ENCODE measurements around the gene MYNN.

Gene MYNN

GRCh38 chr3:169780742-169781141 is 7.5 kb downstream of the MYNN start:
- DNase-seq, result no peak

DNA sequence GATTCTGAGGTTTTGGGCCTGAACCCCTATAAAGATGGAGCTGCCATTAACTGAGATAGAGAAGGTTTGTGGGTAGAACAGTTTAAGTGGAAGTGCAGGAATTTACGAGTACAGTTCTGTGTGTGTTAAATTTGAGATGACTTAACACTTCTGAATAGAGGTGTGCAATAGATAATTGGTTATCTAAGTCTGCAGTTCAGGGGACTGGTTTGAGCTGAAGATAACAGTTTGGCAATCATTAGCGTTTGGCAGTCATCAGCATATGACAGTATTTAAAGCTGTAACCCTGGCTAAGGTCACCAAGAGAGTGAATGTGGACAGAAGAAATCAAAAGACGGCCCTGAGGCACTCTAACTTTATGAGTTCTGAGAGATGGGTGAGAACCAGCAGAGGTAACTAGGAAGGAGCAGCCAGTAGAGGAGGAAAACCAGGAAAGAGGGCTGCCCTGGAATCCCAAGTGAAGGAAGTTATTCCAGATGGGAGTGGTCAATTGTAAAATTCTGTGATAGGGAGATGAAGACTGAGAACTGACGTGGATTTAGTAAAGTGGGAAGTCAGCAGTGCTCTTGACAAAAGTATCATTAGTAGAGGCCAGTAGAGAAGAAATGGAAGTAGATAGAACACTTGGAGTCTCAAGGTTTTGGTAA is 8.1 kb downstream of the MYNN start:
- no peak for DNase-seq

- DNase-seq, result no peak
Observed at GRCh38 chr3:169787120-169787519, 13.9 kb downstream of the MYNN start.

GRCh38 chr3:169787791-169788190 is 14.6 kb downstream of the MYNN start:
- DNase-seq, result no peak

- no peak for DNase-seq
Observed at GRCh38 chr3:169790219-169790618, 17.0 kb downstream of the MYNN start.

DNA sequence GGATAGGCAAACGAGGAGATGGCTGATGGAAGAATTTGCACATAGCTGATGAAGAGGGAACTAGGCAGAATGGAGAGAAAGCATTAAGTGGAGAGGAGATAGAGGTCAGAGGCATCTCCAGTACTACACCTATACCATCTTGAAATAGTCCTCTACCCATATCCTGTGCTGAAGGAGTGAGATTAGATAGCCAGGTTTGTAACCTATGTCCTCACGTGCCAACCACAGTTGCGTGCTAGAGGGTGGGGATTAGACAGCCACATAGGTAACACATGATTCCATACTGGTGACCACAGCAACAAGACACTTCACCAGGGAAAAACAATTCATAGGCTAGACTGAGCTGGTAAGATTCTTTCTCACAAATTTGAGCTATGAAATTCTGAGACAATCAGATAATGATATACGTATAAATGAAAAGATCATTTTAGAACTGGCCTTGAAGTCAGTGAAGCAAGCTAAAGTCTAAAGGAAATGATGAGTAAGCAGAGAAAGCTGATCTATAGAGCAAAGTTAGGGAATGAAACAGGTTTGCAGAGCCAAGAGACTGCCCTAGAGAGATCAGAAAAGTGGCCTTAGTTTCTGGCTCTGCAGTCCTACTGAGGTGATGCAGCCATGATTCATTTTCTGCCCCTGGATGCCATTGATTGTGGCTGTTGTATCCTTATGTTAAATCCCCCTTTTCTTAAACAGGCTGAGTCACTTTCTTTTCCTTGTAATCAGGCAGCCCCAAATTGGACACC is 17.7 kb downstream of the MYNN start:
- DNase-seq, result no peak

DNA sequence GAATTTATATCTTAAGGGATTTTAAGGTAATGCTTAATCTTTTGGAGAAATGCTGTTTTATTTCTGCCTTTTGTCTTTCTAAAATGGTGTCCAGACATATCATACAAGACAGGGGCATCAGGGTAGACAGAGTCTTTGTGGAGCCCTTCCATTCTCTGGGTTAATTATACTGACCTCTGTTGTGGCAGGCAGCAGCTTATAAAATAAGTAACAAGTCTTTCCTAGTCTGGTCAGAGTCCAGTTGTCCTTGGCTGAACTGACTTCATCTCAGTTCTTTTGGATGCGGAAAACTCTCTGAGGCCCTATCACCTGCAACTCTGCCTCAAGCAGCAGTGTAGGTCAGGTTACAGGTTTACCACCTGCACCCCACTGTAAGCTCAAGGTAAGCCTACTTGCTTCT is 19.2 kb downstream of the MYNN start:
- DNase-seq, result no peak

DNA sequence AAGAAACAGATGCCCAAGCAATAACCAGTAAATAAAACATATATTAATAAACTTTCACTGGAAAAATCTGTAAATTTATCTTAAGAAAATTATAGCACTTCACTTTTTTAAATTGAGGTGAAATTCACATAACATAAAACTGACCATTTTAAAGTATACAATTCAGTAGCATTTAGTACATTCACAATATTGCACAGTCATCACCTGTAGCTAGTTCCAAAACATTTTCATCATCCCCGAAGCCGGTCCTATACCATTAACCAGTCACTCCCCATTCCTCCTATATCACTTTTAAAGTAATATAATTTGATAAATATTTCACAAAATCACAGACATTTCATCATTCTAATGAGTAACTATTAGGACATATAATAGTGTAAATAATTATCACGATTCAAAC is 31.5 kb downstream of the MYNN start:
- DNase-seq, result no peak

DNA sequence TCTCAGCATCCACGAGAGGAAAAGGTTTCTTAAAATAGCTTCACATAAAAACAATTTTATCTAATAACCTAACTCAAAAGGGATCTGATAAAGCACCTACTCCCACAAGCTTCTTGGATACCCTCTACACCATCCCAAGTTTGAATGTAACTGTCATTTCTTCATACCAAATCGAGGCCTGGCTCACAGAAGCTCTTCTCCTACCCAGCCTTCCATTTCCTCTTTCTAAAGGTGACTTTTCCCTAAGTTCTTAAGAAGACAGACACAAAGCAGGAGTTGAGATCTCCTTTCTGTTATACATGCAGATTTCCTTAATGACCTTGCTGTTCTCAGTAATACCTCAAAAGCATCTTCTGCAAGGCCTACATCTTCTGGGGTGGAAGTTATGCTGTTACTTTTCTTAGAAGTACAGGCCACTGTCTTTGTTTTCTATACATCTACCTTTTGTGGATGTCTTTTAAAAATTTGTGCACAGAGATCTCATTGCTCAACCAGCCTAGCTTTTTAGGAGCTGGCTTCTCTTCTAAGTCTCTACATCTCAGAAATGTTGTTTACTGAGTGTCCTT is 36.1 kb downstream of the MYNN start:
- DNase-seq, result no peak

GRCh38 chr3:169811631-169812331 is 38.6 kb downstream of the MYNN start:
- no peak for DNase-seq

DNA sequence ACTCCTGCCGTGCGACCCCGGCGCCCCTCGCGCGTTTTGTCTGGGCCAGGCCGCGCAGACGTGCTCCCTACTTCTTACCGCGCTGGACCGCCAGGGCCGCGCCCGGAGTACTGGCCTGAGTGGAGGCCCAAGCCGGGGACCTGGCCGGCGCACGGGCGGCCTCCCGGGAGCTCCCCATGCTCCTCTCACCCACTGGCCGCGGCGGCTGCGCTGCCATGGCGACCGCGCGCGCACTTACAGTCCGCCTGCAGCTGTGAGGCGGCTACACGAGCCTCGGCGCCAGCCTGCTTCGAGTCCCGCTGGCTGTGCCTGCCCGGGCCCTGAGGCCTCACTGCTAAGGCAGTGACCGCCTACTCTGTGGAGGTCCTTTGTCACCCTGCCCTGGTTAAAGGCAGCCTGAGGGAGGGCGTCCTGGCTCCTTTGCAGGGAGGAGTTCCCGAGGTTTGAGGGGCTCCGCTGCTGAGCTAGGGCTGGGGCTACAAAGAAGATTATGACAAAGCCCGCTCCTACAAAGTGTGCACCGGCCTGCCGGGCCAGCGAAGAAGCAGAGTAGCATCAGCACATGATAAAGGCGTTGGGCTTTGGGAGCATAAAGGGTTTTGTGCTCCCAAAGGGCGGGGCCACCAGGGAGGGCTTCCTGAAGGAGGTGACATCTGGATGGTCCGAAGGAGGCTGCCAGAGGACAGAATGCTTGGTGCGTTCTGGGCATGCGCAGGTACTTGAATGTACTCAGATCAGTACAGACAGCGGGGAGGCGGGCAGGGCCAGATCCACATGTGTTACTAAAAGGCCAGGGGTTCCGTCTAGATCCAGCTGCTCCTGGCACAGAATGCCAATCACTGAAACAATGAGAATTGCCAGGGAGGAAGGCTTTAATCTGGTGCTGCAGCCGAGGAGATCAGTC is 39.4 kb downstream of the MYNN start, which contains the start of the genes LRRC34 and LRRIQ4:
LRRC34 (minus strand) TSS at position 573 of the 904 bp plus-strand sequence; CDS start at position 217, 356 bp downstream.
LRRIQ4 (plus strand) TSS at position 539 of the 904 bp plus-strand sequence. CDS start 9,052 bp downstream, outside the sequence.
- peak; percentile 52 for DNase-seq

GRCh38 chr3:169813278-169813677 is 40.1 kb downstream of the MYNN start:
- DNase-seq, result no peak

- no peak for DNase-seq
Observed at GRCh38 chr3:169813757-169814517, 40.7 kb downstream of the MYNN start.

GRCh38 chr3:169815590-169816150 is 42.5 kb downstream of the MYNN start:
- no peak for DNase-seq

DNA sequence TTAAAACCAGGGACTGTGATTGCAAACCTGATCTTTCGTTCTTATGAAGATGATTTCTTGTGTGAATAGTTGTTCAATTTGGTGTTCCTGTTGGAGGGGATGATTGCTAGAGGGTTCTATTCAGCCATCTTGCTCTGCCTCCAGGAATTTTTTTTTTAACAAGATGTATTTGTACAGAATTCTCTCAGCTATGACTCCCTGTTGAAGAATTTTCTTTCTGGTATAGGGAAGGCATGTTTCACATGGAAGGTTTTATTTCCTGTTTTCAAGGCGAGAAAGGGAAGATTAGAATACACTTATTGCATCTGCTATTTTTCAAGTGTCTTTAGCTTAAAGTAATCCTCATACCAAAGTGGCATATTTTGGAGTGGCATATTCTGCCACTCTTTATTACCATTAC is 45.1 kb downstream of the MYNN start:
- no peak for DNase-seq

DNA sequence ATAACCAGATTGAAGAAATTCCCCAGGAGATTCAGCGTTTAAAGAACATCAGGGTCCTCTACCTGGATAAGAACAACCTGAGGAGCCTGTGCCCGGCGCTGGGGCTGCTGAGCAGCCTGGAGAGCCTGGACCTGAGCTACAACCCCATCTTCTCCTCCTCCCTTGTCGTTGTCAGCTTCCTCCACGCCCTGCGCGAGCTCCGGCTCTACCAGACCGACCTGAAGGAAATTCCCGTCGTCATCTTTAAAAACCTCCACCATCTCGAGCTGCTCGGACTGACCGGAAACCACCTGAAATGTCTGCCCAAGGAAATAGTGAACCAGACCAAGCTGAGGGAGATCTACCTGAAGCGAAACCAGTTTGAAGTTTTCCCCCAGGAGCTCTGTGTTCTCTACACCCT is 48.9 kb downstream of the MYNN start:
- DNase-seq, result no peak

DNA sequence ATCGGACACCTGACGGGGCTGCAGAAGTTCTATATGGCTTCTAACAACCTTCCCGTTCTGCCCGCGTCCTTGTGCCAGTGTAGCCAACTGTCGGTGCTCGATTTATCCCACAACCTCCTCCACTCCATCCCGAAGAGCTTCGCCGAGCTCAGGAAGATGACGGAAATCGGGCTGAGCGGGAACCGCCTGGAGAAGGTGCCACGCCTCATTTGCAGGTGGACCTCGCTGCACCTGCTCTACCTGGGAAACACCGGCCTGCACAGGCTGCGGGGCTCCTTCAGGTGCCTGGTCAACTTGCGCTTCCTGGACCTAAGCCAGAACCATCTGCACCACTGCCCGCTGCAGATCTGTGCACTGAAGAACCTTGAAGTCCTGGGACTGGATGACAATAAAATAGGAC is 49.3 kb downstream of the MYNN start:
- DNase-seq, result no peak

- DNase-seq, result no peak
Observed at GRCh38 chr3:169822983-169823382, 49.8 kb downstream of the MYNN start.

- no peak for DNase-seq
Observed at GRCh38 chr3:169825316-169825715, 52.1 kb downstream of the MYNN start.

GRCh38 chr3:169827712-169828111 is 54.5 kb downstream of the MYNN start:
- DNase-seq, result no peak

GRCh38 chr3:169835533-169835932 is 62.3 kb downstream of the MYNN start:
- DNase-seq, result no peak
